ENCODE measurements around the gene SERPINA3. TPM values are rescaled to one million over a fixed set of nuclear protein-coding genes. Genes with fewer than 3 reads are reported as not detected.

Gene SERPINA3
- total RNA-seq, 1 donor from 2014 or later, result 0.29 TPM

GRCh38 chr14:94612580-94613554 lies 676 bp downstream of the SERPINA3 start:
- DNase-seq (ENCODE audit: extremely low read depth, low read depth, low spot score), result no peak

GRCh38 chr14:94613720-94614644 lies 1.8 kb downstream of the SERPINA3 start:
- no peak for DNase-seq (ENCODE audit: extremely low read depth, low read depth, low spot score)

GRCh38 chr14:94614802-94615201 lies 2.6 kb downstream of the SERPINA3 start:
- no peak for DNase-seq (ENCODE audit: extremely low read depth, low read depth, low spot score)

- DNase-seq (ENCODE audit: extremely low read depth, low read depth, low spot score), result no peak
These were observed 3.1 kb downstream of the SERPINA3 start for GRCh38 chr14:94615254-94615653.

- DNase-seq (ENCODE audit: extremely low read depth, low read depth, low spot score), result no peak
These were observed 3.8 kb downstream of the SERPINA3 start for GRCh38 chr14:94615823-94616570.

- DNase-seq (ENCODE audit: extremely low read depth, low read depth, low spot score), result no peak
These were observed 5.3 kb downstream of the SERPINA3 start for GRCh38 chr14:94617366-94617941.

GRCh38 chr14:94617988-94618822 lies 6.0 kb downstream of the SERPINA3 start:
- DNase-seq (ENCODE audit: extremely low read depth, low read depth, low spot score), result no peak

- no peak for DNase-seq (ENCODE audit: extremely low read depth, low read depth, low spot score)
These were observed 7.1 kb downstream of the SERPINA3 start for GRCh38 chr14:94619297-94619696.

- no peak for DNase-seq (ENCODE audit: extremely low read depth, low read depth, low spot score)
These were observed 8.4 kb downstream of the SERPINA3 start for GRCh38 chr14:94620597-94620996.

GRCh38 chr14:94621358-94622134 lies 9.4 kb downstream of the SERPINA3 start:
- DNase-seq (ENCODE audit: extremely low read depth, low read depth, low spot score), result no peak

GRCh38 chr14:94622653-94623421 lies 10.6 kb downstream of the SERPINA3 start:
- DNase-seq (ENCODE audit: extremely low read depth, low read depth, low spot score), result no peak

GRCh38 chr14:94623422-94623809 lies 11.2 kb downstream of the SERPINA3 start:
- no peak for DNase-seq (ENCODE audit: extremely low read depth, low read depth, low spot score)

GRCh38 chr14:94623856-94624499 lies 11.8 kb downstream of the SERPINA3 start:
- no peak for DNase-seq (ENCODE audit: extremely low read depth, low read depth, low spot score)

- no peak for DNase-seq (ENCODE audit: extremely low read depth, low read depth, low spot score)
These were observed 12.6 kb downstream of the SERPINA3 start for GRCh38 chr14:94624537-94625352.

- DNase-seq (ENCODE audit: extremely low read depth, low read depth, low spot score), result no peak
These were observed 13.1 kb downstream of the SERPINA3 start for GRCh38 chr14:94625353-94625635.

GRCh38 chr14:94628578-94628977 lies 16.4 kb downstream of the SERPINA3 start:
- no peak for DNase-seq (ENCODE audit: extremely low read depth, low read depth, low spot score)

- no peak for DNase-seq (ENCODE audit: extremely low read depth, low read depth, low spot score)
These were observed 18.2 kb downstream of the SERPINA3 start for GRCh38 chr14:94630396-94630795.

Data from glomerular endothelial cell (primary cell).